HG02798 (cell line): ENCODE results near the gene MRPL58.
"Not testable (repeated sequence)": the region's sequence is repeated elsewhere in the genome, so short reads cannot be mapped to it uniquely, and the experiment has no call there.

ENCODE experiments used
- ATAC-seq: cut with Tn5 transposase; IDR thresholded peaks from one replicate; pipeline ENCODE4 v1.9.1; 2021; ENCODE audit warnings: mild to moderate bottlenecking; ENCODE audit not compliant: unreplicated experiment, poor library complexity

MRPL58 gene

GRCh38 chr17:75012346-75013091, at the start of gene MRPL58:
TSS of gene MRPL58 (plus strand) at chr17:75012670. CDS start at chr17:75012687, 17 bp downstream.
- ATAC-seq: peak; percentile 88

GRCh38 chr17:74963656-74964055, 48.8 kb upstream of the MRPL58 start:
- no peak for ATAC-seq

DNA sequence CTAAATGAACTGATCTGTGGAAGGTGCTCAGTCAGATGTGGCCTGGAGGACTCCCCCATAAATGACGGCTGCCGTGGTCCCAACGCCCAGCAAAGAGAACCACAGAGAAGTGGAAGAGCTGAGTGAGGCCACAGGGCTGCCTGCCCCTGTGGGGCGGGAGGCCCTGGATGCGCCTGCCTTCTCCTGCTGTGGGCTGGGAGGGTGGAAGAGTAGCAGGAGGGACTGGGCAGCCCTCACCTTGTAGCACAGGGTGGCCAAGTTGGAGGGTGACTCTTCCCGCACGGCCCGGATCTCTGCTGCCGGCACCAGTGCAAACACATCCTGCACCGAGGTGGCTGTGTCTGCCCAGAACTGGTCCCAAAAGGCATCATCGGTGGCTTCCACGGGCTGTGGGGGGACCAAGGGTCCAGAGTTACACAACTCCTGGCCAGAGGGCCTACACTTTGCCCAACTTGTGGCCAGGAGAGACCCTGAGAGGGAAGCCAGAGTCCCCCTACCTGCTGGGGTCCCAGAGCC, 48.2 kb upstream of the MRPL58 start:
- no peak for ATAC-seq

DNA sequence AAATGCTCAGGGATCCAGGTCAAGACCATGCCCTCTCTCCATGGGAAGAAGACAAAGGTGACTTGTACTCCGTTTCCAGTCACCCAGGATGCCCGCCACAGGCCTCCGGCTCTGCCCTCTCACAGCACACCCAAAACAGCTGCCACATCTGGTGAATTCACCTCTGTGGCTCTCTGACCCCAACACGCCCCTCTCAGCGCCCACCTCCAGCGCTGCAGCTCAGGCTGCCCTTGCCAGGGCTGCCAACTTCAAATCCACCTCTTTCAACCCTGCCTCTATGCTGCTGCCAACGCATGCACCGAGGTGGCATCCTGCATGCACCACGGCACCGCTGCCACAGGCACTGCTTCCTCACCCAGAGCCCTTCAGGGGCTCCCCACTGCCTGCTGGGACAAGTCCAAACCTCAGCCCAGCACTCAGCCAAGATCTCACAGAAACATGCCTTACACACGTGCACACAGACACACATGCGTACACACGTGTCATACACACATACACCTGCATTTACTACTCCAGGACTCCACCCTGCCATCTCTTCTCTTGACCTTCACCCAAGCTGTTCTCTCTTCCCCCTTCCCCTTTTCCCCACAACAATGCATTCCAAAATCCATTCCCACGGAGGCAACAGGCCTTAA, 47.4 kb upstream of the MRPL58 start:
- no peak for ATAC-seq

DNA sequence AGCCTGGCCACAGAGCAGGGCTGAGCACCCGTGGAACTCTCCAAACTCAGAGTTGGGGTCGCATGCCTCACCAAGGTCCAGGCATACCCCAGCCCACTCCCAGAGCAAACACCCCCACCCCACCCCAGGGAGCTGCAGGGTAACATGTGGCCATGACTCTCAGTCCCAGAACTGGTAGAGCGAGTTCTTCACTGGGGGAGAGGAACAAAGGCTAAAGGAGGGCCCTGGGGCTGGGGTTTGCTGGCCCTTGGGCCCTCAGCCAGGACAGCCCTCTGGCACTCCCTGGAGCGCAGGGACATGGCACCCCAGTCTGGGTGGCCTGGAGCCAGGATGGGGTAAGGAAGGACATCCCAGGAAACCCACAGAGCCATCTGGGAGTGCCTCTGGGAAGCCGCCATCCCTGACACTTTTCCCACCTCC, 44.1 kb upstream of the MRPL58 start:
- no peak for ATAC-seq

DNA sequence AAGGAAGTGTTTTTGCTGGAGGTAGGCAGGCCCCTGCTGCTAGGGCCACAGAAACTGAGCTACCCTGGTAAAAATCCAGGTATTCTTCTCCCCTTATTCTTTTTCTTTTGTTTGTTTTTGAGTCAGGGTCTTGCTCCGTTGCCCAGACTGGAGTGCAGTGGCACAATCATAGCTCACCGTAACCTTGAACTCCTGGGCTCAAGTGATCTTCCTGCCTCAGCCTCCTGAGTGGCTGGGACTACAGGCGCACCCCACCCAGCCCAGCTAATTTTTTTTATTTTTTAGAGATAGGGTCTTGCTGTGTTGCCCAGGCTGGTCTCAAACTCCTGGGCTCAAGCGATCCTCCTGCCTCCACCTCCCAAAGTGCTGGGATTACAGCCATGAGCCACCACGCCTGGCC, 43.0 kb upstream of the MRPL58 start:
- ATAC-seq: not testable (repeated sequence)

DNA sequence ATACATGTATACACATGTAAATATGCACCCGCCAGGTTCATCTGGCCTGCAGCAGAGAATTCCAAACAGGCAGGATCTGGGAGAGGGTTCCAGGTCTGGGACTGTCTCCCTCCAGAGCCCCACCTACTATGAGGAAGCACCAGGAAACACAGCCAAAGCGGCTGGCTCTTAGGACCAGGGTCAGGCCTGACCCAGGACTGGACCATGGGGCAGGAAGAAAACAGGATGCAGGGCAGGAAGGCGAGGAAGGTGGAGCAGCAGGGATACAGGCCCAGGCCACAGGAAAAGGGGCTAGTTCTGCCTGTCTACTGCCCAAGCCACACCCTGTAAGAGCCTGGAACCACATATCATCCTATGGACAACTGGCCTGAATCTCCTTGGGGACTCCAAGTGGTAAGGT, 42.1 kb upstream of the MRPL58 start:
- no peak for ATAC-seq

GRCh38 chr17:74971069-74971841, 41.2 kb upstream of the MRPL58 start:
- ATAC-seq: no peak

GRCh38 chr17:74971842-74972106, 40.7 kb upstream of the MRPL58 start:
- ATAC-seq: no peak

GRCh38 chr17:74972107-74972972, 40.1 kb upstream of the MRPL58 start, which contains the start of gene HID1:
TSS of gene HID1 (minus strand) at chr17:74972759. CDS start at chr17:74972656, 103 bp downstream.
- ATAC-seq: peak; percentile 57

GRCh38 chr17:74972973-74973328, 39.5 kb upstream of the MRPL58 start:
- no peak for ATAC-seq

- ATAC-seq: no peak
Observed at GRCh38 chr17:74975943-74976342, 36.5 kb upstream of the MRPL58 start.

- ATAC-seq: no peak
Observed at GRCh38 chr17:74977802-74978201, 34.7 kb upstream of the MRPL58 start.

GRCh38 chr17:74978240-74978639, 34.2 kb upstream of the MRPL58 start:
- no peak for ATAC-seq

DNA sequence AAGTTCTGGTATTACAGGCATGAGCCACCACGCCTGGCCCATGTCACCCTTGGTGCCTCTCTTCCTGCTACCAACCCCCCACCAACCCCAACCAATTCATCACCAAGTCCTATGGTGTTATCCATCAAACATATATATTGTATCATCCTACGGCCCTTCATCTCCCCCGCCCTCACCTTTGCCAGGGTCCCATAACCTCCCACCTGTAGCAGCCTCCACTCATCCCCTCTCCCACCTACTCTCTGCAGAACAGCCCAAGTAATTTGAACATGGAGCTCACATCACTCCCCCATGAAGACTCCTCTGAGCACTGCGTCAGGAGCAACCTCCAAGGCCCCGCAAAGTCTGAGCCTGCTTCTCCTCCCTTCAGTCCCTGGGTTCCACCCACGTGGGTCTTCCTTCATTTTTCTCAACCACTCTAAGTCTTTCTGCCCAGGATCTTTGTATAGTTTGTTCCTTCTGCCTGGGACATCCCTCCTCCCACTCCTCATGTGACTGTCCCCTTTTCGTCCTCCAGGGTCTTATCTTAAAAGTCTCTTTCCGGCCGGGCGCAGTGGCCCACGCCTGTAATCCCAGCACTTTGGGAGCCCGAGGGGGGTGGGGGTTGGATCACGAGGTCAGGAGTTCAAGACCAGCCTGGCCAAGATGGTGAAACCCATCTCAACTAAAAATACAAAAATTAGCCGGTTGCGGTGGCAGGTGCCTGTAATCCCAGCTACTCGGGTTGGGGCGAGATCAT, 32.9 kb upstream of the MRPL58 start:
- ATAC-seq: no peak

DNA sequence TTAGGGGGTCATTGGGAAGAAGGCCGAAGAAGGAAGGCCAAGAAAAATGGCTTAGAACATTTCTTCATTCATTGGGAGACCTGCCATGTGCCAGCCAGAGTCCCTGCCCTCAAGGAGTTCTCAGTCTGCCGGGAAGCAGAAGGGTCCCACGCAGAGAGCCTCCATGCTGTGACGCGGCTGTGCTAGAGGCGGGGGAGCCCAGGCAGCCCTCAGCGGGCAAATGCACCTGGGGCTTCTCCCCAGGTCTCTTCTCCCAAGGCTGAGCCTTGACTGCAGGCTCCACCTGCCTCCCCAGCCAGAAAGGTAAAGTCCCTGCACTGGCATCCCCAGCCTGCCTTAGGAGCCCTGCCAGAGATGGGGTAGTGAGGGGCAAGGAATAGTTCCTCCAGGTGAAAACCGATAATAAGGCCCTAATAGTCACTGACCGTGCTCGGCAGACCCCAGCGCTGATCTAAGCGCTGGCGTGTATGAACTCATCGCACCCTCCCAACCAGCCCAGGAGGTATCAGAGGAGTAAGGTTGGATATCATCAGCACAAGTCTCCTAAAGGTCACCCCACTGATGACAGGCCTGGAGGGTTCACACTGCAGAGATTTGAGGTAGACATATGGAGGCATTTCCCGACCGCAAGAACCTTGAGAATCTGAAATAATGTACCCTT, 31.0 kb upstream of the MRPL58 start:
- no peak for ATAC-seq

- peak; percentile 60 for ATAC-seq
Observed at GRCh38 chr17:74981979-74982662, 30.3 kb upstream of the MRPL58 start.

DNA sequence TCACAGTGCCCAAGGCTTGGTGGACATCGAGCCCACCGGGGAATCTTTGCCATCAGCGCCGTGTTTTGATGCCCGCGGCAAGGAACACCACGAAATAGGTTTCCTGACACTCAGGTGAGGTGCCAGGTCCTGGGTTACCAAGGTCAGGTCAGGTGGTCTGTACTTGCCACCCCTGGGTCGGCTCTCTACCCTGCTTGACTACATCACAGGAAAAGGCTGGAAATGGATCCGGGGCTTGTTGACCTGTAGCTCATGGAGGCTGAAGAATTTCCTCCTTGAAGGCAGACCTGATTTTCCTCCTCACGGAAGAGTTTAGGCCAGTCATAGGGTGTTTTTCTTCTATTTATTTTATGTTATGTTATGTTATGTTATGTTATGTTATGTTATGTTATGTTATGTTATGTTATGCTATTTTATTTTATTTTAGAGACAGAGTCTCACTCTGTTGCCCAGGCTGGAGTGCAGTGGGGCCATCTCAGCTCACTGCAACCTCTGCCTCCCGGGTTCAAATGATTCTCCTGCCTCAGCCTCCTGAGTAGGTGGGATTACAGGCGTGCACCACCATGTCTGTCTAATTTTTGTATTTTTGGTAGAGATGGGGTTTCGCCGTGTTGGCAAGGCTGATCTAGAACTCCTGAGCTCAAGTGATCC, 29.7 kb upstream of the MRPL58 start:
- ATAC-seq: not testable (repeated sequence)
